HTERT RPE-1 (cell line): Measurements from ENCODE around the gene CYP1A1.

ENCODE experiments used
- in situ Hi-C: fragments of 300-500 bp; cut with MboI; formaldehyde crosslinking; loops from 4 replicates; pipeline ENCODE4 v1.14.3; 2020; ENCODE audit warnings: low sequenced_read_pairs

The CYP1A1 gene

GRCh38 chr15:74696808-74697207, 28.5 kb downstream of the CYP1A1 start:
- in situ Hi-C loops: no loop called here

- in situ Hi-C loops: no loop called here
These were observed 29.0 kb downstream of the CYP1A1 start for GRCh38 chr15:74696398-74696729.

GRCh38 chr15:74695597-74696397, 29.5 kb downstream of the CYP1A1 start, which contains the start of gene EDC3:
EDC3 (minus strand) TSS chr15:74696024; CDS start chr15:74675124, 20,900 bp downstream.
- in situ Hi-C loops: no loop called here

- in situ Hi-C loops: no loop called here
These were observed 33.0 kb downstream of the CYP1A1 start for GRCh38 chr15:74692327-74692726.

- in situ Hi-C loops: no loop called here
These were observed 41.6 kb downstream of the CYP1A1 start for GRCh38 chr15:74683758-74684157.

- in situ Hi-C loops: no loop called here
These were observed 42.4 kb downstream of the CYP1A1 start for GRCh38 chr15:74682954-74683353.

GRCh38 chr15:74680456-74680855, 44.9 kb downstream of the CYP1A1 start:
- in situ Hi-C loops: no loop called here

- in situ Hi-C loops: no loop called here
These were observed 48.5 kb downstream of the CYP1A1 start for GRCh38 chr15:74676801-74677200.

- in situ Hi-C loops: no loop called here
These were observed 51.2 kb downstream of the CYP1A1 start for GRCh38 chr15:74674161-74674560.

GRCh38 chr15:74669627-74670026, 55.7 kb downstream of the CYP1A1 start:
- in situ Hi-C loops: no loop called here
